ENCODE measurements around the gene ATP5IF1.
A peak's percentile ranks its signal among the peaks of the same experiment; 100 is the strongest.

ATP5IF1 gene

GRCh38 chr1:28246427-28246832 is 10.5 kb downstream of the ATP5IF1 start:
- TF ChIP-seq GATA1 (IDR thresholded peaks at IDR 0.05; ENCODE audit: low read depth, low read length) = no peak
- TF ChIP-seq POLR2A (IDR thresholded peaks at IDR 0.05; ENCODE audit: low read length) = no peak
- peak in 1 of 2 experiments; percentile 66 for DNase-seq

- no peak for TF ChIP-seq GATA1 (IDR thresholded peaks at IDR 0.05; ENCODE audit: low read depth, low read length)
- TF ChIP-seq POLR2A (IDR thresholded peaks at IDR 0.05; ENCODE audit: low read length) = no peak
- peak in 1 of 2 experiments; percentile 68 for DNase-seq
These were observed 11.8 kb downstream of the ATP5IF1 start for GRCh38 chr1:28247612-28248272.

- peak; percentile 87 to 92 for DNase-seq
- TF ChIP-seq GATA1 (IDR thresholded peaks at IDR 0.05; ENCODE audit: low read depth, low read length) (no peak), POLR2A (IDR thresholded peaks at IDR 0.05; ENCODE audit: low read length) (peak; percentile 39)
These were observed 12.5 kb downstream of the ATP5IF1 start for GRCh38 chr1:28248273-28249012.

- DNase-seq = peak in 1 of 2 experiments; percentile 80
- TF ChIP-seq GATA1 (IDR thresholded peaks at IDR 0.05; ENCODE audit: low read depth, low read length) (no peak), POLR2A (IDR thresholded peaks at IDR 0.05; ENCODE audit: low read length) (no peak)
These were observed 13.3 kb downstream of the ATP5IF1 start for GRCh38 chr1:28249013-28249865.

- TF ChIP-seq POLR2A (IDR thresholded peaks at IDR 0.05; ENCODE audit: low read length) (no peak), GATA1 (IDR thresholded peaks at IDR 0.05; ENCODE audit: low read depth, low read length) (no peak)
- peak in 1 of 2 experiments; percentile 68 for DNase-seq
These were observed 14.0 kb downstream of the ATP5IF1 start for GRCh38 chr1:28249866-28250295.

DNA sequence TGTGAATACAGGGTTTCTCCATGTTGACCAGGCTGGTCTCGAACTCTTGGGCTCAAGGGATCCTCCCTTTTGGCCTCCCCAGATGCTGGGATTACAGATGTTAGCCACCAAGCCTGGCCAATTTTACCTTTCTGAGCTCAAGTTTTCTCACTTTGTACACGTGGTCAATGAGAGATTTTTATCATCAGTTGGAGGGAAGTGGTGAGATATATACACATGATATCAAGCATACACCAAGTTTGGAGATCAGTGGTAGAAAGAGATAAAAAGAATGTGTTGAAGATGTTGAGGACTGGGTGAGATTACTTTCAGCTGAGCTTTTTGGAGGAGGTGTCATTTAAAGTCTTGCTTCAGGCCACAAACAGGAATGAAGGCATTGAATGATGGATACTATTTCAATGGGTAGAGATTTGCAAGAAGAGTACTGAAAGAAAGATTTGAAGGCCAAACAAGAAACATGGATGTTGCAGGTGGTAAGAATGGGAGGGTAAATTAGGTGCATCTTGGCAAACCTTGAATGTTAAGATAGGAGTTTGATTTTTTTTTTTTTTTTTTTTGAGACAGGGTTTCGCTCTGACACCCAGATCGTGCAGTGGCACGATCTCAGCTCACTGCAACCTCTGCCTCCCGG is 20.4 kb downstream of the ATP5IF1 start:
- DNase-seq = no peak

DNA sequence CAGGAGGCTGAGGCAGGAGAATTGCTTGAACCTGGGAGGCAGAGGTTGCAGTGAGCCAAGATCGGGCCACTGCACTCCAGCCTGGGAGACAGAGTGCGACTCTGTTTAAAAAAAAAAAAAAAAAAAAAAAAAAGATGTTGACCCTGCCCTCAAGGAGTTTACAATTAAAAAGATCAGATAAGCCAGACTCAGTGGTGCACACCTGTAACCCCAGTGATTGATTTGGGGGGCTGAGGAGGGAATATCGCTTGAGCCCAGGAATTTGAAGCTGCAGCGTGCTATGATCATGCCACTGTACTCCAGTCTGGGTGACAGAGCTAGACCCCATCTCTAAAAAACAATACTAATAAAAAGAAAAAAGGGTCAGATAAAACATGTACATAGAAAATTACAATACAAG is 21.8 kb downstream of the ATP5IF1 start:
- TF ChIP-seq POLR2A (IDR thresholded peaks at IDR 0.05; ENCODE audit: low read length) (no peak), GATA1 (IDR thresholded peaks at IDR 0.05; ENCODE audit: low read depth, low read length) (no peak)
- no peak for DNase-seq

More for the DNA sequence above, 20.4 kb downstream of the ATP5IF1 start:
- TF ChIP-seq POLR2A (IDR thresholded peaks at IDR 0.05; ENCODE audit: low read length) (no peak), GATA1 (IDR thresholded peaks at IDR 0.05; ENCODE audit: low read depth, low read length) (no peak)

DNA sequence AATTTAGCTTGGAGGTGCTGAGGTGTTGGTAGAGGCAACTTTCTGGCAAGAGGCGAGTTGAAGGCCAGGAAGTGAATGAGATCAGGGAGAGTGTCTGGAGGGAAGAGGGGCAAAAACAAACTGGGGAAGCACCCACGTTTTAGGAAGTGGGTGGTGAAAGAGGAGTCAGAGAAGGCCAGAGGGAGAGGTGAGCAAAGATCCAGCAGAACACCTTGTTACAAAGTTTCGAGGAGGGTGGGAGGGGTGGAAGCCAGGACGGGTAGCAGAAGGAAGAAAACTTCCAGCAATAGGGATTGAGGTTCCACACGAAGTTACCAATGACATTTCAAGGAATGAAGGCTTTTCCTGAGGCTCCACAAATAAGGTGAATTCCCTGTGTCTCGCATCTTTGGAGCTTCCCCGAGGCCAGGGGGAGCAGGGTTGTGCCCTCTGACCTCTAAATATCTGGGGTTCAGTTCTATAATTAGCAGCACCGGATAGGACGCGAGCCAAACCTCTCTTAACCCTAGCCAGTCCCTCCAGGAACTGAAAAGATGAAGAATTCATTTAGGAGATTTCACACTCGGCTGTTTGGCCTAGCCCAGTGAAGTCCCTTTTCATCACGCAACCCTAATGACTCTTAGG is 22.8 kb downstream of the ATP5IF1 start:
- no peak for TF ChIP-seq GATA1 (IDR thresholded peaks at IDR 0.05; ENCODE audit: low read depth, low read length)
- TF ChIP-seq POLR2A (IDR thresholded peaks at IDR 0.05; ENCODE audit: low read length) = no peak
- DNase-seq = no peak

DNA sequence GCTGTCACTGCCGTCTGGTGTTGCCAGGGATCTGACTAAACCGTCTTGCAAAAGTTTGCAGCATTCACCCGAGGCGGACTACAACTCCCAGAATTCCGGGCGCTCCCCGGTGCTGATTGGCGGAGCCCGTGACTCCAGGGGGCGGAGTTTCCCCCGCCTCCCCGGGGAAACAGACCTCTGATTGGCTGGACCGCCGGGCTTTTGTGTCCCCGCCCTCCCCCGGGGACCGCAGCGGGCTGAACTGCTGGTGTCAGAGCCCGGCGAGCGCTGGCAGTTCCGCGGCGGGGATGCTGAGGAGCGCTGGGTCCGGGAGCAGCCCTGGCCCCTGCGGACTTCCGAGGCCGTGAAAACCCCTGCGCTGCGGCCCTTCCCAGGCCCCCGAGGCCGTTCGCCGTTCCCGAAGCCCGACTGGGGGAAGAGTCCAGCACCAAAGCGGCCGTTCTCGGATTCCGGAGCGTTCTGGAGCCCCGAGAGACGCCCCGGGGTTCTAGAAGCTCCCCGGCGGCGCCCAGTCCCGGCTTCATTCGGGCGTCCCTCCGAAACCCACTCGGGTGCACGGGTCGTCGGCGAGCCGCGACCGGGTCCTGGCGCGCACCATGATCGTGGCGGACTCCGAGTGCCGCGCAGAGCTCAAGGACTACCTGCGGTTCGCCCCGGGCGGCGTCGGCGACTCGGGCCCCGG is 23.5 kb downstream of the ATP5IF1 start, which contains the start of gene SESN2:
Gene SESN2, plus strand, starts transcription at position 267 of the 682 bp plus-strand sequence. Its CDS starts 330 bp downstream, at position 597.
- TF ChIP-seq POLR2A (IDR thresholded peaks at IDR 0.05; ENCODE audit: low read length) (peak; percentile 98), GATA1 (IDR thresholded peaks at IDR 0.05; ENCODE audit: low read depth, low read length) (no peak)
- peak; percentile 99 to 100 for DNase-seq

DNA sequence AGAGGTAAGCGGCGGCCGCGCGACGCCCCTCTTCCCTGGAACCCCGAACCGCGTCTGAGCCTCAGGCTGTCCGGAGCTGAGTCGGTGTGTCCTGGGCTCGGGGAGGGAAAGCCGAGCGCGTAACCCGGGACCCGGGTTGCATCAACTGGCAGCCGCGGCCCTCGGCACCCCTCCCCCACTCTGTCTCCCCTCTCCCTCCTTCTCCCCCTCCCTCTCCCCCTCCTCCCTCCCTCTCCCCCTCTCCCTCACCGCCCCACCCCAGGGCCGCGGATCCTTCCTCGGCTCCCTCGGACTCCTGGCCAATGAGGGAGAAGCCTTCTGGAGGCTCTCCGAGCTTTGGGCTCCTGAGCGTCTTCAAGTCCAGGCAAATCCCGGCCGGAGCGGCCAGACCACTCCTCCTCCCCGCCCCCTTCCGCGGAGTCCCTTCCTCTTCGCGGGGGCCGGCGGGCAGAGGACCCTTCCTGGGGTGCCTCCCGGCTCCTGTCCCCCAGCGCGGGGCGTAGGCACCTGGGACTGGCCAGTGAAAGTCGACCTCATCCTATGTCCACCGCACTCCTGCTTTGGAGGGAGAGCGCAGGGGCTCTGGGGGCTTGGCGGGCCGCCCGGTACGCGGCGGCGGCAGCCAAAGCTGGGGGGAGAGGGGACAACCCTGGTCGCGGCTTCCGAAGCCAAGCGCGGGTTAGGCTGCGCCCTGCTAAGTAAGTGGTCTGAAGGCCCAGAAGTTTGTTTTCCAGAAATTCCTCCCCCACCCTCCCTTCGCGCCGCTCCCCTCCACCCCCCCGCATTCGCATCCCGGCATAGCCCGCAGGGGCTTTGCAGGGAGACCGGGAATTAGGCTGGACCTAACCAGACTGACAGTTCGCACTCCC is 24.2 kb downstream of the ATP5IF1 start:
- TF ChIP-seq GATA1 (IDR thresholded peaks at IDR 0.05; ENCODE audit: low read depth, low read length) (no peak), POLR2A (IDR thresholded peaks at IDR 0.05; ENCODE audit: low read length) (no peak)
- DNase-seq = peak in 1 of 2 experiments; percentile 84

DNA sequence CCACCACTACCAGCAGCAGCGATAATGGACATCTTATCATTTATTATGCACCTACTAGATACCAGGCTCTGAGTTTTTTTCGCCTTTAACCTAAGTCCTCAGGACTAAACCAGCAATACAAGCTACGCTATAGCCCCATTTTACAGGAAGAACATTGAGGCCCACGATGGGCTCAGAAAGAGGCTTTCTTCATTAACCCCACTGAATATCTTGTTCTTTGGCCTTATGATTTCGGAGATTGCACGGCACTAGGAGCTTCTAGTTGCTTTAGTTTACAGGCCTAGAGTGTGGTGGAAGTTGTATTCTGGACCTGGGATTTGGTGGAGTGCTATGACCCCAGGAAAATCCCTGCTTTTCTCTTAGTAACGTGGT is 24.9 kb downstream of the ATP5IF1 start:
- TF ChIP-seq POLR2A (IDR thresholded peaks at IDR 0.05; ENCODE audit: low read length) (no peak), GATA1 (IDR thresholded peaks at IDR 0.05; ENCODE audit: low read depth, low read length) (no peak)
- DNase-seq = peak in 1 of 2 experiments; percentile 66
